Activated CD4-positive, alpha-beta memory T cell treated with anti-CD3 and anti-CD28 coated beads, Interleukin-2, amount 10 ng/mL, durations not matched to agents 7 days and 5 days (primary cell): Measurements from ENCODE around the gene NTF4. TPM values are rescaled to one million over a fixed set of nuclear protein-coding genes. Genes with fewer than 3 reads are reported as not detected.
"Not testable (repeated sequence)": the region's sequence is repeated elsewhere in the genome, so short reads cannot be mapped to it uniquely, and the experiment has no call there.

ENCODE experiments used
- CTCF ChIA-PET: fragments of 350-600 bp; sonication (Branson Sonifier 250); formaldehyde crosslinking; loops from one replicate; lab custom pipeline; 2021; ENCODE audit warnings: antibody characterized with exemption, inconsistent platforms; lab: Charles Lee
- POLR2A ChIA-PET: fragments of 350-600 bp; sonication (Branson Sonifier 250); formaldehyde crosslinking; loops from one replicate; lab custom pipeline; 2021; ENCODE audit warnings: antibody characterized with exemption; lab: Charles Lee
- DNase-seq: peaks from one replicate; pipeline ENCODE4 v3.0.0-alpha.2; 2020
- H3K27ac Mint-ChIP-seq: one replicate; pipeline ENCODE4 v1.8.0; 2021; ENCODE audit warnings: mild to moderate bottlenecking, mixed read lengths
- H3K27me3 Mint-ChIP-seq: one replicate; pipeline ENCODE4 v1.8.0; 2021; ENCODE audit warnings: mixed read lengths
- H3K36me3 Mint-ChIP-seq: one replicate; pipeline ENCODE4 v1.8.0; 2021; ENCODE audit warnings: low read depth, mixed read lengths
- H3K4me1 Mint-ChIP-seq: one replicate; pipeline ENCODE4 v1.8.0; 2021; ENCODE audit warnings: mixed read lengths
- H3K4me3 Mint-ChIP-seq: one replicate; pipeline ENCODE4 v1.8.0; 2021; ENCODE audit warnings: mild to moderate bottlenecking, mixed read lengths
- H3K9me3 Mint-ChIP-seq: one replicate; pipeline ENCODE4 v1.8.0; 2021; ENCODE audit warnings: mixed read lengths
- total RNA-seq, 2 experiments: library from RNA; stranded (reverse); gene quantifications; one replicate each; pipeline ENCODE4 v1.2.3, GENCODE V29; 2021

Gene NTF4
- total RNA-seq, 2 experiments from 2014 or later, result not detected

GRCh38 chr19:49084206-49085019 is 19.8 kb upstream of the NTF4 start:
- peaks cover 29% of the 10 kb centered on the region for H3K36me3 Mint-ChIP-seq
- H3K27ac Mint-ChIP-seq, result peak overlapping the region; percentile 71
- peaks cover 2% of the 10 kb centered on the region for H3K27me3 Mint-ChIP-seq
- POLR2A ChIA-PET, result interaction anchor here (1.0 kb wide), 1 partner anchor 13 kb away, joined by 3 read pairs; no protein-coding TSS in a partner anchor
- DNase-seq, result no peak
- peak overlapping the region; percentile 96 for H3K4me3 Mint-ChIP-seq
- H3K9me3 Mint-ChIP-seq, result no peaks in the 10 kb centered on the region
- H3K4me1 Mint-ChIP-seq, result peaks cover 38% of the 10 kb centered on the region
- CTCF ChIA-PET, result interaction anchor here (0.7 kb wide), 1 partner anchor 281 kb away, joined by 3 read pairs; no protein-coding TSS in a partner anchor

- Mint-ChIP-seq H3K27ac (no peak overlapping the region), H3K27me3 (peaks cover 2% of the 10 kb centered on the region), H3K4me3 (no peak overlapping the region), H3K4me1 (peaks cover 15% of the 10 kb centered on the region), H3K9me3 (no peaks in the 10 kb centered on the region), H3K36me3 (peaks cover 8% of the 10 kb centered on the region)
- no peak for DNase-seq
- ChIA-PET POLR2A (no interaction called here), CTCF (interaction anchor here (1.4 kb wide), 1 partner anchor 88 kb away, joined by 3 read pairs; the partner anchor contains the start of gene RUVBL2)
These were observed 16.7 kb upstream of the NTF4 start for GRCh38 chr19:49081273-49081672.

- no peaks in the 10 kb centered on the region for H3K9me3 Mint-ChIP-seq
- no peak overlapping the region for H3K4me3 Mint-ChIP-seq
- H3K4me1 Mint-ChIP-seq, result peaks cover 11% of the 10 kb centered on the region
- H3K36me3 Mint-ChIP-seq, result peaks cover 3% of the 10 kb centered on the region
- ChIA-PET POLR2A (no interaction called here), CTCF (no interaction called here)
- no peak for DNase-seq
- H3K27me3 Mint-ChIP-seq, result peaks cover 2% of the 10 kb centered on the region
- H3K27ac Mint-ChIP-seq, result no peak overlapping the region
These were observed 15.8 kb upstream of the NTF4 start for GRCh38 chr19:49080392-49080791.

GRCh38 chr19:49074869-49075268 is 10.3 kb upstream of the NTF4 start:
- H3K9me3 Mint-ChIP-seq, H3K27ac Mint-ChIP-seq, H3K36me3 Mint-ChIP-seq, H3K4me3 Mint-ChIP-seq, H3K4me1 Mint-ChIP-seq, POLR2A ChIA-PET: not testable (repeated sequence)
- CTCF ChIA-PET, result interaction anchor here (1.1 to 1.3 kb wide), 2 partner anchors 75 to 124 kb away, joined by 4 to 5 read pairs; no protein-coding TSS in a partner anchor
- H3K27me3 Mint-ChIP-seq, result peaks cover 33% of the 10 kb centered on the region
- peak; percentile 33 for DNase-seq

GRCh38 chr19:49073514-49074378 is 9.1 kb upstream of the NTF4 start:
- ChIA-PET CTCF (interaction anchor here (0.6 to 1.1 kb wide), 3 partner anchors 74 to 80 kb away, joined by 3 to 5 read pairs (median 3); partner anchors contain the start of genes GYS1 and RUVBL2), POLR2A (no interaction called here)
- Mint-ChIP-seq H3K9me3 (no peaks in the 10 kb centered on the region), H3K27me3 (peaks cover 43% of the 10 kb centered on the region), H3K27ac (peak overlapping the region; percentile 12), H3K4me1 (peaks cover 7% of the 10 kb centered on the region), H3K4me3 (no peak overlapping the region), H3K36me3 (peaks cover 2% of the 10 kb centered on the region)
- no peak for DNase-seq

GRCh38 chr19:49071860-49072547 is 7.4 kb upstream of the NTF4 start:
- POLR2A ChIA-PET, result no interaction called here
- Mint-ChIP-seq H3K27ac (no peak overlapping the region), H3K36me3 (peaks cover 2% of the 10 kb centered on the region), H3K27me3 (peaks cover 53% of the 10 kb centered on the region), H3K9me3 (no peaks in the 10 kb centered on the region), H3K4me1 (peaks cover 7% of the 10 kb centered on the region), H3K4me3 (no peak overlapping the region)
- CTCF ChIA-PET, result interaction anchor here (1.2 kb wide), 1 partner anchor 34 kb away, joined by 3 read pairs; no protein-coding TSS in a partner anchor
- DNase-seq, result no peak

GRCh38 chr19:49070416-49070815 is 5.8 kb upstream of the NTF4 start:
- POLR2A ChIA-PET, result interaction anchor here (1.5 kb wide), 1 partner anchor 12 kb away, joined by 3 read pairs; no protein-coding TSS in a partner anchor
- Mint-ChIP-seq H3K27me3 (peaks cover 68% of the 10 kb centered on the region), H3K27ac (no peak overlapping the region), H3K9me3 (no peaks in the 10 kb centered on the region), H3K36me3 (peaks cover 2% of the 10 kb centered on the region), H3K4me1 (peaks cover 7% of the 10 kb centered on the region), H3K4me3 (no peak overlapping the region)
- no peak for DNase-seq
- CTCF ChIA-PET, result interaction anchor here (1.6 kb wide), 1 partner anchor 28 kb away, joined by 10 read pairs; no protein-coding TSS in a partner anchor

- H3K36me3 Mint-ChIP-seq, result peaks cover 2% of the 10 kb centered on the region
- no peaks in the 10 kb centered on the region for H3K9me3 Mint-ChIP-seq
- no peak overlapping the region for H3K4me3 Mint-ChIP-seq
- ChIA-PET CTCF (interaction anchor here (1.6 kb wide), 1 partner anchor 29 kb away, joined by 10 read pairs; no protein-coding TSS in a partner anchor), POLR2A (no interaction called here)
- peaks cover 76% of the 10 kb centered on the region for H3K27me3 Mint-ChIP-seq
- DNase-seq, result no peak
- no peak overlapping the region for H3K27ac Mint-ChIP-seq
- H3K4me1 Mint-ChIP-seq, result peaks cover 7% of the 10 kb centered on the region
These were observed 4.4 kb upstream of the NTF4 start for GRCh38 chr19:49069026-49069425.

GRCh38 chr19:49067554-49067953 is 2.9 kb upstream of the NTF4 start:
- ChIA-PET CTCF (no interaction called here), POLR2A (no interaction called here)
- Mint-ChIP-seq H3K36me3 (no peaks in the 10 kb centered on the region), H3K9me3 (no peaks in the 10 kb centered on the region), H3K27ac (no peak overlapping the region), H3K4me3 (no peak overlapping the region), H3K4me1 (no peaks in the 10 kb centered on the region), H3K27me3 (peaks cover 62% of the 10 kb centered on the region)
- no peak for DNase-seq

GRCh38 chr19:49065905-49066512 is 1.4 kb upstream of the NTF4 start:
- Mint-ChIP-seq H3K4me1 (no peaks in the 10 kb centered on the region), H3K27me3 (peaks cover 59% of the 10 kb centered on the region), H3K27ac (no peak overlapping the region), H3K4me3 (no peak overlapping the region), H3K36me3 (no peaks in the 10 kb centered on the region), H3K9me3 (no peaks in the 10 kb centered on the region)
- ChIA-PET POLR2A (no interaction called here), CTCF (no interaction called here)
- DNase-seq, result no peak

GRCh38 chr19:49064029-49064629 is 489 bp downstream of the NTF4 start:
- no peak overlapping the region for H3K27ac Mint-ChIP-seq
- no peaks in the 10 kb centered on the region for H3K9me3 Mint-ChIP-seq
- ChIA-PET POLR2A (no interaction called here), CTCF (no interaction called here)
- H3K36me3 Mint-ChIP-seq, result no peaks in the 10 kb centered on the region
- peaks cover 57% of the 10 kb centered on the region for H3K27me3 Mint-ChIP-seq
- no peaks in the 10 kb centered on the region for H3K4me1 Mint-ChIP-seq
- DNase-seq, result no peak
- H3K4me3 Mint-ChIP-seq, result no peak overlapping the region

- ChIA-PET CTCF (interaction anchor here (2.5 kb wide), 1 partner anchor 36 kb away, joined by 9 read pairs; no protein-coding TSS in a partner anchor), POLR2A (no interaction called here)
- no peak overlapping the region for H3K27ac Mint-ChIP-seq
- H3K9me3 Mint-ChIP-seq, result no peaks in the 10 kb centered on the region
- H3K36me3 Mint-ChIP-seq, result no peaks in the 10 kb centered on the region
- H3K27me3 Mint-ChIP-seq, result peaks cover 63% of the 10 kb centered on the region
- no peak overlapping the region for H3K4me3 Mint-ChIP-seq
- DNase-seq, result no peak
- H3K4me1 Mint-ChIP-seq, result peaks cover 19% of the 10 kb centered on the region
These were observed 3.2 kb downstream of the NTF4 start for GRCh38 chr19:49061445-49061844.
